Posterior vena cava (tissue), 2 donors: ENCODE measurements around the gene ICAM2. TPM values are rescaled to one million over a fixed set of nuclear protein-coding genes. Genes with fewer than 3 reads are reported as not detected.

Experiments used
- DNase-seq: peaks from one replicate; pipeline ENCODE4 v3.0.0-alpha.2; 2020; ENCODE audit warnings: low spot score
- intact Hi-C, 2 donors: fragments of 100-400 bp; cut with DNase I; formaldehyde crosslinking; loops; one replicate each; pipeline versions ENCODE4 v1.14.1 to v1.14.2; 2022 to 2023
- total RNA-seq, 2 donors: library from RNA; stranded (reverse); fragmentation: NEBNext Ultra II Directional; extraction: Animal tissue kit (Norgen Biotek cat#: 25700); gene quantifications; one replicate each; pipeline ENCODE4 v1.2.1, GENCODE V29; 2021
- donor health status: DM: yes; HTN: yes; CAD: no.
- donor health status: DM: yes; HTN: yes; CAD: no.

ICAM2 gene
- total RNA-seq, 2 donors from 2014 or later: 26.7 to 36.4 TPM

DNA sequence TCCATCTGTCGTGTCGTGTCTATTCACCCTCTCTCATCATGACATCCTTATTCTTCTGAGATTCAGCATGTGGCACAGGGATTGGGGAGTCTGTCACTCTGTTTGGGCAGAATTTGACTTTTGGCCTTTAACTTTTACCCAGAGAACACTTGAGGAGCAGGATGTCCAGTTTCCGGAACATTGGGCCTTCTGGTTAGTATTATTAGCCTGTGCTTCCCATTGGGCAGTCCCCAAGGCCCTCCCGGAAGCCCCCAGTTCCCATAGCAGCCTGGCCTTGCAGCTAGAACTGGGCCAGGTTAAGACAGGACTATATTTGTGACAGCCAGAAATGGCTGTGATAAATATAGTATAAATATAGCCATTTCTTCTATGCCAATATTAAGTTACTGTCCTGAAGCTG, 57.3 kb downstream of the ICAM2 start:
- DNase-seq: no peak
- intact Hi-C loops: no loop called here

DNA sequence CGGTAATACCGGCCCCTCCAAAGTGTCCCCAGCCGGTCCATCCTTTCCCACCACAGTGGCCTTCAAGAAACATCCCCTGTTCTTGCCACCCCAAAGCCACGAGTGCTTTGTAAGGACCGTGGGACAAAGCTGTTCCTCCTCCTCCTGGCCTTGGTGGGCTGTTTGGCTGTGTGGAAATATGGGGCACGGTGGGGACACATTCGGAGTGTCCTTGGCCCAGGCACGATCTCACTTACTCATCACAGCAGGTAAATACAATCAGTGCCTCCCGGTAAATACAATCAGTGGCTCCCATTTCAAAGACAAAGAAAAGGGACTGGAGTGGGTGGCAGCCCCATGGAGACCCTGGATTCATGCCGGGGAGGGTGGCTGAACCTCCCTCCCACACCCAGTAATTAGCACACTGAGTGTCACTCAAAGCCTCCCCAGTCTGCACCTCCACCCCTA, 58.1 kb downstream of the ICAM2 start:
- DNase-seq: no peak
- intact Hi-C loops: no loop called here

DNA sequence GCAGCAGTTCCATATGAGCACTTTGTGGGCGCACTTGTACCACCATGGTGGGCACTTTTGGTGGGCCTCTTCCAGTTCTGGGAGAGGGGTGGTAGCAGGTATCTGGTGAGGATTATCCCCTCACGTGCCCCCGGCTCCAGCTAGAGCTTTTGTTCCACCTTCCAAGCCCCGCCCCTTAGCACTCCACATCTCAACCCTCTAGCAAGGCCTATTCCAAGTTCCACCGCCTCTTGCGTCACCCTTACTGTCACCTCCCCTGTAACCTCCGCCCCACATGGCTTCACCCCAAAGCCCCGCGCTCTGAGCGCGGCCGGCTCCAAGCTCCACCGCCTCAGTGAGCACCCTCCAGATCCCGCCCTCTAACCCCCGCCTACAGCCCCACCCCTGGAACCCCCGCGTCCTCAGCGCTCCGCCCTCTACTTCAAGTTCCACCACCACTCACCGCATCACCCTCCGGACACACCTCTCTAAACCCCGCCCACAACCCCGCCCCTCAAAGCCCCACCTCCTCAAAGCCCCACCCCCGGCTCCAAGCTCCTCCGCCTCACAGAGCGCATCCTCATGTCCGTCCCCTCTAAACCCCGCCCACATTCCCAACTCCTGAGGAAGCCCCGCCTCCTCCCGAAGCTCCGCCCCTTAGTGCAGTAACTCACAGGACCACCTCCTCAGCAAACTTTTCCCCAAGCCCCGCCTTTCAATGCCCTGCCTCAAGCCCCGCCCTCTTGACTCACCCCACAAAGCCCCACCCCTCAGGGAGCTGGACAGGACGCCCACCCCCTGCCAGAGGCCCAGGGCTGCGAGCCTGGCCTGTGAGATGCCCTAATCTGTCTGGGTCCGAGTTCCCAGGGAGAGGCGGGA, 58.8 kb downstream of the ICAM2 start:
- intact Hi-C loops: no loop called here

DNA sequence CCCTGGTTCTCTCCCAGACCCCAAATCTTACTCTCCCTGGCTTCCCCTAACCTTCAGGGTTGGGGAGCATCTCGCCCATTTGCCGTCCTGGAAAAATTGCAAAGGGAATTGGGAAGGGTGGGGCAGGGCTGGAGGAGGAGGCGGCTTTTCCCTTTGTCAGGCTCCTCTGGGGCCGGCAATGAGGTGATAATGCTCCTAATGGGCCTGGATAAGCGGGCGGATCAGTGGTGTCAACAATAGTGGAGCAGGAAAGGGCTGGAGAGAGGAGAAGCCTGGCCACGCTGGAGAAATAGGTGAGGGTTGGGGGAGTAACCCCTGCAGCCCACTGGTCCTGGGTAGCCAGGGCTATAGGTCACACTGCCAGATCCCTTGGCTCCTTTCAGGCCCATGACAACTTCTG, 60.0 kb downstream of the ICAM2 start:
- no peak for DNase-seq
- intact Hi-C loops: no loop called here

More for the DNA sequence above, 58.8 kb downstream of the ICAM2 start:
- peak; percentile 93 for DNase-seq

DNA sequence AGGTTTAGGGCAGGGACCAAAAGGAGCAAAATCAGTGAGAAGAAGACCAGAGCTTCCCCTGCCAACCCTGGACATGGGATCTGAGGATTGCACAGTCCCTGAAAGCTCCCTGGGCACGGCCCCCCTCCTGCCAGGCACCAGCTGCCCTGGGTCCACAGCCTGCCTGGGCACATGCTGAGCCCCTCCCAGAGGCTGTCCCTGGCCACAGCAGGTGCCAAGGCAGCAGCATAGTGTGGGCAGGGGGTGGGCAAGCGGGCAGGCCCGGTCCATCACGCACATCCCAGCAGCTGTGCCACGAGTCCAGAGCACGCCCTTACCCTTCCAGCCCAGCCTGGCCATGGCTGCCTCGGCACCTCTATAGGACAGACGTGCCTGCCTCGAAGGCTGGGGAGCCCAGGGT, 60.4 kb downstream of the ICAM2 start:
- no peak for DNase-seq
- intact Hi-C loops: no loop called here

DNA sequence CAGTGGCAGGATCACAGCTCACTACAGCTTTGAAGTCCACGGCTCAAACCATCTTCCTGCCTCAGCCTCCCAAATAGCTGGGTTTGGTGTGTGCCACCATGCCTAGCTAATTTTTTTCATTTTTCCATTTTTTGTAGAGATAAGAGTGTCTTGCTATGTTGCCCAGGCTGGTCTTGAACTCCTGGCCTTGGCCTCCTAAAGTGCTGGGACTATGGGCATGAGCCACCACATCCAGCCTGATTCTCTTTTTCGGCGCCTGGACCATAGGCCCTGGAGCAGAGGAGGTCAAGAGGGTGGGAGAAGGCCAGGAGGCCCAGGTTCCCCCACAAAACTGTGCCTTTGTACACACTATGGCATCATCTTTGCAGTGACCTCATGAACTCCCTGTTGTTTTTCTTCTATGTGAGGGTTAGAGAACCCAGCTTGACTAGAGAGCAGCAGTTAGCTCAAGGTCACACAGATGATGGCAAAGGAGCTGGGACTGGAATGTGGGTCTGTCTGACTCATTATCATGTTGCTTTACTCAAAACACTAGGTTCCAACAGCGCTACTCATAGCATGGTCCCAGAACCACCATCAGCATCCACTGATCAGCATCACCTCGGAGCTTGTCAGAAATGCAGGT, 64.0 kb downstream of the ICAM2 start:
- intact Hi-C loops: no loop called here
- no peak for DNase-seq

DNA sequence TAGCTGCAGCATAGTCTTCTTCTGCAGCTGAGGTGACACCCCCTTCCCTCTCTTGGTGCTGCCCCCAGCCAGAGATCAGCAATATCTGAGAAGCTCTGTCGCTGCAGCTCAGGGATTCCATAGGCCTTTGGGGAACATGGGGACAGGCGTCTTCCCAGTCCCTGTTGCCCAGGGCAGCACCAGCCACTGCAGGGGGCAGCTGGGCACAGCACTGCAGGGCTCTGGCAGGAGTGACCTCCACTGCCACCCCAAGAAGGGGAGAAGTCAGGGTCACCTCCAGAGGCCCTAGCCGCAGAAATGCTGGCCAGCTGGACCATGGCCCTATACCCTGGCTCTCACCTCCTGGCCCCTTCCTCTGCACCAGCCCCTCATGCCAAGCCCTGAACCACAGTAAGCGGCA, 64.6 kb downstream of the ICAM2 start:
- intact Hi-C loops: no loop called here
- DNase-seq: no peak

DNA sequence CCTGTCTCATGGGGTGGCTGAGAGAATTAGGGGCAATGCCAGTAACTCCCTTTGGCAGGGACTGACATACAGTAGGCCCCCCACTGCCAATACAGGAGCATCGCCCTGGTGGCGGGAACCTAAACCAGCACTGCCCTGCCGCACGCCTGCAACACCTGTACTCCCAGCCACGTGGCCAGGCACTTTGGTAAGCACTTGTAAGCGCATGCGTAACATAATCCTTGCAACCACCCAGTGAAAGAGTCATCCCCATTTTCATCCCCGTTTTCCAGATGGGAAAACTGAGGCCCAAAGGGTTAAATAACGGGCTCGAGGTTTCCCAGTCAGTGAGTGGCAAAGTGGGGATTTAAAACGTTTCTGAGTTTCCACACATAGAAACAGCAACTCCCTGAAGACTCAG, 65.2 kb downstream of the ICAM2 start:
- DNase-seq: no peak
- intact Hi-C loops: no loop called here

DNA sequence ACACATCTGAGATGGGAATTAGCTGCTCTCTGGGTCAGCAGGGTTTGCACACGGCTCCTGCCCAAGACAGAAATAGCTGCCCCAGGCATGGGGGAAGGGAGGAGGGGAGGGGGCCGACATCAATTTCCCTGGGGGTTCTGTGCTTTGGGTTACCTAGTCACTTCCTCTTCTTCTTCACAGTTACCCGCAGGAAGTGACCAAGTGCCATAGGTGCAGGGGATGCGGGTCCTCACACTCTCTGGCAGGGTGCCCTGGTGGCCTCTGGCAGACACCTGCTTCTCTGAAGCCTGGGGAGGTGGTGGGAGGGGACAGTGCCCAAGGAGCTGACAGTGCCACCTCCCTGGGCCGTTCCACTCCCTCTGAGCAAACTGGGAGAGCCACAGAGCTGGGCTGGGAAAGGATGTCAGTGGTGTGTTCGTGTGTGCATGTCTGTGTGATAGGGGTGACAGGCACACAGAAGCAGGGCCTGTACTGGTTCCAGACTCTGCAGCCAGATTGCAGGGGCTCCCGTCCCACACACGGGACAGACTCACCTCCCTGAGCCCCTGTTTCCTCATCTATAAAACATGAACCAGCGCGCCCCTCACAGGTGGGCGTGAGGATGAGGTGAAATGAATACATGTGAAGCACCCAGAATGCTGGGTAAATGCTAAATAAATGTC, 65.9 kb downstream of the ICAM2 start:
- intact Hi-C loops: no loop called here
- no peak for DNase-seq

Other genes starting within 250 kb of the ICAM2 start
- 10 to 100 TPM; 52.5 to 58.5 TPM for gene CCDC47, start 247.0 kb downstream of the ICAM2 start, total RNA-seq
- 10 to 100 TPM; 80.9 to 89.7 TPM for gene DDX42, start 246.5 kb downstream of the ICAM2 start, total RNA-seq
- gene PSMC5, start 193.2 kb downstream of the ICAM2 start, total RNA-seq: 100 to 1,000 TPM in 1 of 2 donors, 10 to 100 TPM in 1; 94.8 to 104 TPM
- 10 to 100 TPM; 25.2 to 26.0 TPM for gene FTSJ3, start 193.0 kb downstream of the ICAM2 start, total RNA-seq
- gene SMARCD2, start 177.9 kb downstream of the ICAM2 start, total RNA-seq: 10 to 100 TPM; 45.6 to 76.9 TPM
- gene CSH2, start 147.0 kb downstream of the ICAM2 start, total RNA-seq: not detected
- gene GH2, start 138.7 kb downstream of the ICAM2 start, total RNA-seq: not detected
- gene CSH1, start 124.1 kb downstream of the ICAM2 start, total RNA-seq: not detected
- gene CSHL1, start 109.4 kb downstream of the ICAM2 start, total RNA-seq: not detected
- gene GH1, start 101.8 kb downstream of the ICAM2 start, total RNA-seq: not detected
- 1 to 10 TPM; 5.1 to 5.5 TPM for gene CD79B, start 88.3 kb downstream of the ICAM2 start, total RNA-seq
- 1 to 10 TPM in 1 of 2 donors, under 1 TPM in 1; 0.76 to 2.2 TPM for gene SCN4A, start 47.7 kb downstream of the ICAM2 start, total RNA-seq
- gene PRR29, start 22.3 kb downstream of the ICAM2 start, total RNA-seq: under 1 TPM; 0.29 to 0.69 TPM
- 10 to 100 TPM; 17.2 to 18.6 TPM for gene ERN1, start 109.5 kb upstream of the ICAM2 start, total RNA-seq
- 10 to 100 TPM; 24.6 to 27.4 TPM for gene TEX2, start 242.6 kb upstream of the ICAM2 start, total RNA-seq